Activated naive CD8-positive, alpha-beta T cell treated with anti-CD3 and anti-CD28 coated beads, Interleukin-2, amount 10 ng/mL, durations not matched to agents 7 days and 5 days (primary cell): ENCODE data around the gene LACTBL1. TPM values are rescaled to one million over a fixed set of nuclear protein-coding genes. Genes with fewer than 3 reads are reported as not detected.

Experiments
- ATAC-seq: fragments of 150-1000 bp; cut with Tn5 transposase; one replicate; pipeline ENCODE4 v1.10.0; 2021; ENCODE audit warnings: low read depth, moderate library complexity
- POLR2A ChIA-PET: fragments of 350-600 bp; sonication (Branson Sonifier 250); formaldehyde crosslinking; loops from one replicate; lab custom pipeline; 2021; ENCODE audit warnings: antibody characterized with exemption; lab: Charles Lee
- DNase-seq: peaks from one replicate; pipeline ENCODE4 v3.0.0; 2021
- H3K27ac Mint-ChIP-seq: one replicate; pipeline ENCODE4 v1.8.0; 2022; ENCODE audit warnings: mild to moderate bottlenecking, mixed read lengths
- H3K27me3 Mint-ChIP-seq: one replicate; pipeline ENCODE4 v1.8.0; 2022; ENCODE audit warnings: mild to moderate bottlenecking, moderate library complexity, mixed read lengths
- H3K36me3 Mint-ChIP-seq: one replicate; pipeline ENCODE4 v1.8.0; 2021; ENCODE audit warnings: mild to moderate bottlenecking, mixed read lengths
- H3K4me1 Mint-ChIP-seq: one replicate; pipeline ENCODE4 v1.8.0; 2021; ENCODE audit warnings: mixed read lengths
- H3K4me3 Mint-ChIP-seq: one replicate; pipeline ENCODE4 v1.8.0; 2022; ENCODE audit warnings: mild to moderate bottlenecking, moderate library complexity, mixed read lengths
- H3K9me3 Mint-ChIP-seq: one replicate; pipeline ENCODE4 v1.8.0; 2021; ENCODE audit warnings: mixed read lengths
- total RNA-seq, 2 experiments: library from RNA; stranded (reverse); gene quantifications; one replicate each; pipeline ENCODE4 v1.2.3, GENCODE V29; 2021

Gene LACTBL1
- total RNA-seq, 2 experiments from 2014 or later = not detected

DNA sequence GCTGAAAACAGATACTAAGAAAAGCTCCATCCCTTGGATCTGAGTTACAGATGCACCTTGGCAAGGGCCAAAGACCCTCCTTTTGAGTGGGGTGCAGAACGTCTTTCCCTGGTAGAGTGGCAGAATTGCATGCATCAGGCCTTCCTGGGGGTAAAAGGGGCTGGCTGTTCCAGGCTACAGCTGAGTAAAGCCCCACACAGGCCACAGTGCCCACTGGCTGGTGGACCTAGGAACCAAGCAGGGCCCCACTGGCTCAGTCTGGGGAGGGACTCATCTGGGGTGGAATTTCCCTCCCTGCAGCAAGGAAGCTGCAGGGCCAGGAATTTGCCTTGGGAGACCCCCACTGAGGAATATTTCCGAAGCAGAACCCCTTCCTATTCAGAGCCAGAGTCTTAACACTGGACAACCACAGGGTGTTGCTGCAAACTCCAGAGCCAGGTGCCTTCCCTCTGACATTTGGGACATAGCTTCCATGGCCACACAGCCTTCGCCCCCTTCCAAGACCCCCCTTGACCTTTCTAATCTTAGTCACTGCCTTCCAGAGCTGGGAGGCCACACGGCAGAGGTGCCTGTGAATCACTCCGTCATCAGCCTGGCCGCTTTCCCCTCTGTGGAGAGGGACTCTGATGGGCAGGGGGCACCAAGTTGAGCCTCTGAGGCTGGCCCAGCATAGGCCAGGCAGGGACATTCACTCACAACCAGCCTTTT is 52.5 kb downstream of the LACTBL1 start:
- Mint-ChIP-seq H3K27me3 (no peaks in the 10 kb centered on the region), H3K4me1 (no peaks in the 10 kb centered on the region), H3K36me3 (no peaks in the 10 kb centered on the region), H3K27ac (no peak overlapping the region), H3K9me3 (no peaks in the 10 kb centered on the region), H3K4me3 (no peak overlapping the region)
- POLR2A ChIA-PET = no interaction called here
- DNase-seq (no peak), ATAC-seq (no peak)

DNA sequence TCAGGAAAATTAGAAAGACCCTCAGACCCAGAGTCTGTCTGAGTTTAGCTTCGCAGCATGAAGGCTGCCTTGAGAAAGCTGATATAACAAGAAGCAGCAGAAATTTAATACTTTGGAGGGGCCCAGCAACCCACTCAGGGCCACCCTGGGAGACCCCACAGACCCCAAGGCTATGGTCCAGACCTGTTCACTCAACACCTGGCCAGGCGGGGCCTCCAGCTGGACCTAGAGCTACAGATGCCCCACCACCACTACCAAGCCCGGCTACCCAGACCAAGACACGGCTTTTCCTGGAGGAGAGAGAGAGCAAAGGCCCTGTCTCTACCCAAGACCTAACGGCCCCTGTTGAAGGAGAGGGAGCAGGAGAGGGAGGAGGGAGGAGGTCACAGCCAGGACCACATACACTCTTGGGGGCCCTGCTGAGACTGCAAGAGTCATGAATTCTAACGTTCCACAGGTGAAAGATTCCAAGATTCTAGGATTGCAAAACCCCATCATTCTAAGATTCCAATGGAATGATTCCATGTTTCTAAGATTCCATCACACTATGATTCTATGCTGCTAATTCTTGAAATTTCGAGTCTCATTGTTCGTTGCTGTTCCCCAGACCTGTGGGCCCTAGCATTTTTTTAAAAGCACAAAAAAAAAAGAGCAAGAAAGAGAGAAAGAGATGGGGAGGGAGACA is 53.2 kb downstream of the LACTBL1 start:
- no peaks in the 10 kb centered on the region for H3K9me3 Mint-ChIP-seq
- no peaks in the 10 kb centered on the region for H3K4me1 Mint-ChIP-seq
- H3K27me3 Mint-ChIP-seq = peaks cover 4% of the 10 kb centered on the region
- H3K4me3 Mint-ChIP-seq = no peak overlapping the region
- H3K27ac Mint-ChIP-seq = no peak overlapping the region
- POLR2A ChIA-PET = no interaction called here
- no peaks in the 10 kb centered on the region for H3K36me3 Mint-ChIP-seq
- no peak for ATAC-seq
- DNase-seq = no peak

DNA sequence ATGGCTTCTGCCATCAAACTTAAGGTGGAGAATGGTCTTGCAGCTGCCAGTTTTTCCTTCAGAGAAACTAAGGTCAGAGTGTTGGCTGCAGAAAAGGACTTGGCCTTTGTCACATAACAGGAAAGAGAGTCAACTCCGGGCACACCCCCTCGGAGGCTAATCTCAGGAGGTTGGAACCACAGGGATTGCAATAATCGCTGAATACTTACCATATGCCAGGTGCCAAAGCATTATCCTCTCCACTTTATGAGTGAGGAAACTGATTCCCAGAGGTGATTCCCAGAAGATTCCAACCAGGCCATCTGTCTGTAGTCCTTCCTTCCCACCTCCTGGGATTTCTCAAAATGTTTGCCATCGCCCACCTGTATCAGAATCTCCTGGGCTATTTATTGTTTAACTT is 54.0 kb downstream of the LACTBL1 start:
- Mint-ChIP-seq H3K27ac (no peak overlapping the region), H3K9me3 (no peaks in the 10 kb centered on the region), H3K36me3 (no peaks in the 10 kb centered on the region), H3K4me1 (no peaks in the 10 kb centered on the region), H3K27me3 (peaks cover 4% of the 10 kb centered on the region), H3K4me3 (no peak overlapping the region)
- ATAC-seq (no peak), DNase-seq (no peak)
- POLR2A ChIA-PET = no interaction called here

DNA sequence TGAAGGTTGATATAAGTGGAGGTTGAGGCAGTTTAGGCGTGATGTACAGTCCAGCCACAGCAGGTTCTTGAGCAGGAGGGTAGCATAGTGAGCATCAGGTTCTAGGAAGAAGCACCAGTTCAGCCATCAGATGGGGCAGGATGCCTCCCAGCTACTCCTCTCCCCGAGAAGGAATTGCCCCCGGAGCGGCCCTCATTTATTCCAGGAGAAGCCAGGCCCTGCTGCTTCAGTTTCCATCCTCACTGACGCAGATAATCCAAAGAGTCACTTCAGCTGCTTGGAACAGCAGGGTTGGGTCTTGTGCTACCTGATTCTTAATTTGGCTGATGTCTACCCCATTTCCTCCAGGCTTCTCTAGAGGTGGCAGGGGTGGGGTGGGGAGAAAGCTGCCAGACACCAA is 54.7 kb downstream of the LACTBL1 start:
- POLR2A ChIA-PET = no interaction called here
- no peak overlapping the region for H3K4me3 Mint-ChIP-seq

DNA sequence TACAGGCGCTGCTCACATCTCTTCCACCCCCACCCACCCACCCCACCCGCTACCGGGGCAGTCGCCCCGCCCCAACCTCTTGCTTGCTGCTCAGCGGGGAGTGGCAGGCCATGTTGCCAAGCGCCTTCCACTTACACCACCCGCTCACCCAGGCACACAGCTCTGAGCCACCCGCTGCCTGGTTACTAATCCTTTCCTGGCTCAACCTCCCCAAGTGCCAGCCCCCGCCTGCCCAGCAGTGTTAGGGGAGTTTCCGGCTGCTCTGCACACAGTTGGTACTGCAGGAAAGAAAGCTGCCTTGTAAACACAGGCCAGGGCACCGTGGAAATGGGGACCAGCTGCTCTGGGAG is 56.2 kb downstream of the LACTBL1 start:
- Mint-ChIP-seq H3K27ac (no peak overlapping the region), H3K4me3 (no peak overlapping the region)
- POLR2A ChIA-PET = no interaction called here

More for the DNA sequence above, 54.7 kb downstream of the LACTBL1 start:
- ATAC-seq (no peak), DNase-seq (no peak)
- Mint-ChIP-seq H3K36me3 (no peaks in the 10 kb centered on the region), H3K27ac (no peak overlapping the region), H3K27me3 (peaks cover 4% of the 10 kb centered on the region), H3K9me3 (no peaks in the 10 kb centered on the region), H3K4me1 (no peaks in the 10 kb centered on the region)

DNA sequence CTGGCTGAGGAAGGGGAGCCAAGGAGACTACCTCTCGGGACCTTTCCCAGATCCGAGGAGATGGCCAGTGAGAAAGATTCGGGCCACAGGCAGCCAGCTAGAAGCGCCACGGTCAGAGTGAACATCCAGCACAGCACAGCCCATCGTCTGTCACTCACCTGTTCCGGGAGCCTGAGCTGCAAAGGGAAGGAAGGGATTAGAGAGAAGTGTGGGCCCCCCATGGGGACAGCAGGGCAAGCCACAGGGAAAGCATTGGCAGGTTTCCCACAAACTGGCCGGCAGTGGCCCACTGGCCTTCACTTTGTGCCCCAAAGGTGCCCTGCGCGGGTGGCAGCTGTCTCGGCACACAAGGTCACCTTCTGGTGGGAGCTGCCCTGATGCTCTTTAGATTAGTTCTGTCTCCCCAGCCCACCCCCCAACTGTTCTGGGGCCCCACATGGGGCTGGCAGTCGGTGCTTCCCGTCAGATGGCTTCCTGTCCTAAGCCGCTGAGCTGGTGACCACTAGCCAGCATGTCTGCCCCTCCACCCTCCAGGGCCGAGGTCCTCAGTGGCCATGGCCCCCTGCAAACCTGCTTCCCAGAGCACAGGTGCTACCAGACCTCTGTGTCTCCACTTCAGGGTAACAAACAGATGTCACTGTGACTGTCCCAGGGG is 56.7 kb downstream of the LACTBL1 start:
- Mint-ChIP-seq H3K9me3 (no peaks in the 10 kb centered on the region), H3K36me3 (no peaks in the 10 kb centered on the region), H3K4me1 (no peaks in the 10 kb centered on the region), H3K27ac (no peak overlapping the region), H3K27me3 (peaks cover 4% of the 10 kb centered on the region), H3K4me3 (no peak overlapping the region)
- POLR2A ChIA-PET = no interaction called here
- ATAC-seq = no peak
- no peak for DNase-seq

More for the DNA sequence above, 56.2 kb downstream of the LACTBL1 start:
- Mint-ChIP-seq H3K36me3 (no peaks in the 10 kb centered on the region), H3K27me3 (peaks cover 4% of the 10 kb centered on the region), H3K4me1 (no peaks in the 10 kb centered on the region), H3K9me3 (no peaks in the 10 kb centered on the region)
- DNase-seq = no peak
- no peak for ATAC-seq

DNA sequence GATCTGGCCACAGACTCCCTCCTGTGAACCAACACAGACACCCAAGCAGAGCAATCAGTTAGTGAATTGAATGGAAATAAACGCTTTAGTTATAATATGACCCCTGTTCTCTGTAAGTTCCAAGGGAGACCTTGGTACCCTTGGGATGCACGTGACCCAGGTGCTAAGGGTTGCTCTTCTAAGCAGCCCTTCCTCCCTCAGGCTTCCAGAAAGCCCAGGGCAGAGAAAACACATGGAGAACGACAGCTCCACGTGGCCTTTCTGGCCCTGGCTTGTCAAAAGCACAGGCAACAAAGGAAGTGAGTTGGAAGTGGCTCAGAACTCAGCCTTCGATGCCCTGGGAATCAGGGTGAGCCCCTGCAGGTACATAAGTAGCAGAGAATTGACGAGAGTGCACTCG is 57.4 kb downstream of the LACTBL1 start:
- no peak overlapping the region for H3K27ac Mint-ChIP-seq
- H3K4me1 Mint-ChIP-seq = no peaks in the 10 kb centered on the region
- peaks cover 4% of the 10 kb centered on the region for H3K27me3 Mint-ChIP-seq
- no peaks in the 10 kb centered on the region for H3K9me3 Mint-ChIP-seq
- no peaks in the 10 kb centered on the region for H3K36me3 Mint-ChIP-seq
- DNase-seq (no peak), ATAC-seq (no peak)
- POLR2A ChIA-PET = no interaction called here
- H3K4me3 Mint-ChIP-seq = no peak overlapping the region

DNA sequence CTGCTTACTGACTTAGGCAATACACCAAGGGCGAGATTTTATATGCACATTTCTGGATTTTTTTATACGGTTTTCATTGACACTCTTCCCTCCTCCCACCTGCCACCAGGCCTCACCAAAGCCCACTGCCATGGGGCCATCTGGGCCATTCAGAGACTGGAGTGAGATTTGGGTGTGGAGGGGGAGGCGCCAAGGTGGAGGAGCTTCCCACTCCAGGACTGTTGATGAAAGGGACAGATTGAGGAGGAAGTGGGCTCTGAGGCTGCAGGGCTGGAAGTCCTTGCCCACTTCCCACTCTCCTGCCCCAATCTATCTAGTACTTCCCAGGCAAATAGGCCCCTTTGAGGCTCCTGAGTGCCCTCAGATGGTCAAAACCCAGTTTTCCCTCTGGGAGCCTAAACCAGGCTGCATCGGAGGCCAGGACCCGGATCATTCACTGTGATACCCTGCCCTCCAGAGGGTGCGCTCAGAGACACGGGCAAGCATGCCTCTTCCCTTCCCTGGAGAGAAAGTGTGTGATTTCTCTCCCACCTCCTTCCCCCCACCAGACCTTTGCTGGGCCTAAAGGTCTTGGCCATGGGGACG is 57.9 kb downstream of the LACTBL1 start:
- H3K27ac Mint-ChIP-seq = no peak overlapping the region
- H3K4me3 Mint-ChIP-seq = no peak overlapping the region
- no peaks in the 10 kb centered on the region for H3K9me3 Mint-ChIP-seq
- no peaks in the 10 kb centered on the region for H3K36me3 Mint-ChIP-seq
- DNase-seq (no peak), ATAC-seq (no peak)
- POLR2A ChIA-PET = no interaction called here
- no peaks in the 10 kb centered on the region for H3K4me1 Mint-ChIP-seq
- H3K27me3 Mint-ChIP-seq = peaks cover 4% of the 10 kb centered on the region

DNA sequence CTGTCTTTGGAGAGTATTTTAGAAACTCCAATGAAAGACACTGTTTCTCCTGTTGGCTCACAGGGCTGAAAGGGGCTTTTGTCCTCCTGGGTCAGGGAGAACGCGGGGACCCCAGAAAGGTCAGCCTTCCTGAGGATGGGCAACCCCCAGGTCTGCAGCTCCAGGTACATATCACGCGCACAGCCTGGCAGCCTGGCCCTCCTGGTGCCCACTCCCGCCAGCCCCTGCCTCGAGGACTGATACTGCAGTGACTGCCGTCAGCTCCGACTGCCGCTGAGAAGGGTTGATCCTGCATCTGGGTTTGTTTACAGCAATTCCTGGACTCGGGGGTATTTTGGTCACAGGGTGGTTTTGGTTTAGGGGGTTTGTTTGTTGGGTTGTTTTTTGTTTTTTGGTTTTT is 58.5 kb downstream of the LACTBL1 start:
- DNase-seq (no peak), ATAC-seq (no peak)
- Mint-ChIP-seq H3K27ac (no peak overlapping the region), H3K4me1 (no peaks in the 10 kb centered on the region), H3K9me3 (no peaks in the 10 kb centered on the region), H3K4me3 (no peak overlapping the region), H3K27me3 (peaks cover 4% of the 10 kb centered on the region), H3K36me3 (no peaks in the 10 kb centered on the region)
- POLR2A ChIA-PET = no interaction called here

DNA sequence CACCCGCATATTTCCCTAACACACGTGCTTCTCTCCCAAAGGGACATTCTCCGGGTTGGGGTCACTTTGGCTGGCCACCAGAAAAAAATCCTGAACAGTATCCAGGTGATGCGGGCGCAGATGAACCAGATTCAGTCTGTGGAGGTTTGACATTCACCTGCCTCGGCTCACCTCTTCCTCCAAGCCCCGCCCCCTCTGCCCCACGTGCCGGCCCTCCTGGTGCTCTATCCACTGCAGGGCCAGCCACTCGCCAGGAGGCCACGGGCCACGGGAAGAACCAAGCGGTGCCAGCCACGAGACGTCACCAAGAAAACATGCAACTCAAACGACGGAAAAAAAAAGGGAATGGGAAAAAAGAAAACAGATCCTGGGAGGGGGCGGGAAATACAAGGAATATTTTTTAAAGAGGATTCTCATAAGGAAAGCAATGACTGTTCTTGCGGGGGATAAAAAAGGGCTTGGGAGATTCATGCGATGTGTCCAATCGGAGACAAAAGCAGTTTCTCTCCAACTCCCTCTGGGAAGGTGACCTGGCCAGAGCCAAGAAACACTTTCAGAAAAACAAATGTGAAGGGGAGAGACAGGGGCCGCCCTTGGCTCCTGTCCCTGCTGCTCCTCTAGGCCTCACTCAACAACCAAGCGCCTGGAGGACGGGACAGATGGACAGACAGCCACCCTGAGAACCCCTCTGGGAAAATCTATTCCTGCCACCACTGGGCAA is 59.1 kb downstream of the LACTBL1 start:
- no peaks in the 10 kb centered on the region for H3K4me1 Mint-ChIP-seq
- no peak for ATAC-seq
- no peak overlapping the region for H3K4me3 Mint-ChIP-seq
- H3K9me3 Mint-ChIP-seq = no peaks in the 10 kb centered on the region
- DNase-seq = no peak
- no peaks in the 10 kb centered on the region for H3K36me3 Mint-ChIP-seq
- H3K27ac Mint-ChIP-seq = no peak overlapping the region
- POLR2A ChIA-PET = no interaction called here
- peaks cover 4% of the 10 kb centered on the region for H3K27me3 Mint-ChIP-seq

DNA sequence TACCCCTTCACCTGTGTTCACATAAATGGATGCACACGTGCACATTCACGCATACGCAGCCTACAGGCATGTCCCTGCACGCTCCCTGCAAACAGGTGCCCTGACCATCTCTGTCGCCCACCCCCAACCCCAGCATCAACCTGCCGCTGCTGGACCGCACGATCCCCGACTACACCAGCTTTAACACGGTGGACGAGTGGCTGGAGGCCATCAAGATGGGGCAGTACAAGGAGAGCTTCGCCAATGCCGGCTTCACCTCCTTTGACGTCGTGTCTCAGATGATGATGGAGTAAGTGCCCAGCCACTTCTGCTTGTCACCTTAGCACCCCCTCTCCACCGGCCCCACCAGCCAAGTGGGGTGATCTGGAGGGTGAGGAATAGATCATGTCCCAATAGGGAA is 60.4 kb downstream of the LACTBL1 start:
- Mint-ChIP-seq H3K4me3 (no peak overlapping the region), H3K27ac (no peak overlapping the region), H3K36me3 (no peaks in the 10 kb centered on the region), H3K27me3 (peaks cover 4% of the 10 kb centered on the region), H3K4me1 (no peaks in the 10 kb centered on the region), H3K9me3 (no peaks in the 10 kb centered on the region)
- DNase-seq (no peak), ATAC-seq (no peak)
- POLR2A ChIA-PET = no interaction called here

DNA sequence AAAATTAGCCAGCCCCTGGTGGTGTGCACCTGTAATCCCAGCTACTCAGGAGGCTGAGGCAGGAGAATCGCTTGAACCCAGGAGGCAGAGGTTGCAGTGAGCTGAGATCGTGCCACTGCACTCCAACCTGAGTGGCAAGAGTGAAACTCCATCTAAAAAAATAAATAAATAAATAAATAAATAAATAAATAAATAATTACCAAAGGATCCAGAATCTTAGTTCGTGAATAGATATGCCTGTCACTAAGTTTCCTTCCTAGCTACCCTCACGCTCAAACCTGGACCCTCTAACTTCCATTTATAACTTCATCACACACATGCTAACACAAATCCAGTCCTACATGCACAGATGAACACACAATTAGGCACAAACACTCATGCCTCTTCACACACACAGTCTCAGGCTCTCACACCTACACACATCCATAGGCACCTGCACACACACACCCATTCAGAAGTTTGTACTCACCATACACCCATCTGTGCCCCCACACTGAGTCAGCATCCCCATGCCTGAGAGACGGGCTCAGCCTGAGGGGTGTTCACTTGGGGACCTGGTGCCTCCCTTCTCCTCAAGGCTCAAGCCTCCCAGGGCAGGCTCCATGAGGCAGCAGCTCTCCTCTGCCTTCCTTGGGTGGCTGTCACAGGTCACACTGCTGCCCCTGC is 61.5 kb downstream of the LACTBL1 start:
- Mint-ChIP-seq H3K36me3 (no peaks in the 10 kb centered on the region), H3K4me3 (no peak overlapping the region), H3K4me1 (no peaks in the 10 kb centered on the region), H3K9me3 (no peaks in the 10 kb centered on the region), H3K27ac (no peak overlapping the region), H3K27me3 (peaks cover 4% of the 10 kb centered on the region)
- DNase-seq (no peak), ATAC-seq (no peak)
- POLR2A ChIA-PET = no interaction called here

DNA sequence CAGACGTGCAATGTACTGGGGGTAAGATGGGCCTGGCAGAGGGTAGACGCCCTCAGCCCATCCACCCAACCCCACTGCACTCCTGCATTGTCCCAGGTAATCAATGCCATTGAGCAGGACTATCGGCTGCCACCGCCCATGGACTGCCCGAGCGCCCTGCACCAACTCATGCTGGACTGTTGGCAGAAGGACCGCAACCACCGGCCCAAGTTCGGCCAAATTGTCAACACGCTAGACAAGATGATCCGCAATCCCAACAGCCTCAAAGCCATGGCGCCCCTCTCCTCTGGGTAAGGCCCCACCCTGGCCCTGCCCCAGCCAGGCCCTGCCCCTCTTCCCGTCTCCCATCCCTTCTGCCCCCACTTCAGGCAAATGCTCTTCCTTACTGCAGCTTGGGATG is 62.4 kb downstream of the LACTBL1 start:
- no peaks in the 10 kb centered on the region for H3K4me1 Mint-ChIP-seq

More for the DNA sequence above, 62.4 kb downstream of the LACTBL1 start:
- no peaks in the 10 kb centered on the region for H3K36me3 Mint-ChIP-seq
- no peak for DNase-seq
- no peak overlapping the region for H3K4me3 Mint-ChIP-seq
- ATAC-seq = no peak
- POLR2A ChIA-PET = no interaction called here
- no peak overlapping the region for H3K27ac Mint-ChIP-seq
- H3K9me3 Mint-ChIP-seq = no peaks in the 10 kb centered on the region
- H3K27me3 Mint-ChIP-seq = peaks cover 4% of the 10 kb centered on the region
